PC-3 (cell line): ENCODE measurements around the gene ZNF697. TPM values are rescaled to one million over a fixed set of nuclear protein-coding genes. Genes with fewer than 3 reads are reported as not detected.
A peak's percentile ranks its signal among the peaks of the same experiment; 100 is the strongest.

ENCODE experiments used
- ATAC-seq: fragments of 200-7000 bp; cut with Tn5 transposase; 2 replicates; pipeline ENCODE4 v1.9.1; 2020; ENCODE audit warnings: mild to moderate bottlenecking, moderate library complexity
- BruUV-seq: library from RNA; stranded (reverse); fragments of 400-500 nt; replicated peaks from 2 replicates; lab custom pipeline; 2021; lab: Mats Ljungman, UMichigan
- CTCF ChIA-PET: fragments of 300-600 bp; sonication (Branson Sonifier 250); formaldehyde crosslinking; loops from one replicate; lab custom pipeline; 2022; ENCODE audit warnings: antibody characterized with exemption; lab: Charles Lee
- POLR2A ChIA-PET: fragments of 300-600 bp; sonication (Branson Sonifier 250); formaldehyde crosslinking; loops from one replicate; lab custom pipeline; 2022; ENCODE audit warnings: antibody characterized with exemption; ENCODE audit not compliant: unreplicated experiment; lab: Charles Lee
- DNase-seq: peaks from one replicate; pipeline ENCODE4 v3.0.0-alpha.2; 2015
- H2AFZ ChIP-seq: fragments of 300-600 bp; sonication (generic); 2 replicates; pipeline ENCODE4 v1.6.0; 2016; ENCODE audit warnings: antibody characterized with exemption, low read length
- H3F3A ChIP-seq: fragments of 300-600 bp; sonication (generic); one replicate; pipeline ENCODE4 v1.6.0; 2017; ENCODE audit warnings: antibody characterized with exemption, low read length, control low read depth, mild to moderate bottlenecking; ENCODE audit not compliant: unreplicated experiment
- H3K27ac ChIP-seq: fragments of 300-600 bp; sonication (generic); 2 replicates; pipeline ENCODE4 v1.5.1; 2016; ENCODE audit warnings: mild to moderate bottlenecking, low read length
- H3K27me3 ChIP-seq: fragments of 300-600 bp; sonication (generic); 2 replicates; pipeline ENCODE4 v1.6.1; 2016; ENCODE audit warnings: low read length, mixed read lengths
- H3K36me3 ChIP-seq: fragments of 300-600 bp; sonication (generic); 2 replicates; pipeline ENCODE4 v1.6.1; 2016; ENCODE audit warnings: low read depth, mixed run types, low read length, mixed read lengths
- H3K4me1 ChIP-seq: fragments of 300-600 bp; sonication (generic); 2 replicates; pipeline ENCODE4 v1.5.1; 2016; ENCODE audit warnings: low read length; ENCODE audit not compliant: insufficient read depth
- H3K4me2 ChIP-seq: fragments of 300-600 bp; sonication (generic); 2 replicates; pipeline ENCODE4 v1.6.0; 2016; ENCODE audit warnings: low read length
- H3K4me3 ChIP-seq: fragments of 300-600 bp; sonication (generic); 2 replicates; pipeline ENCODE4 v1.5.1; 2016; ENCODE audit warnings: mild to moderate bottlenecking, low read length, mixed read lengths
- H3K79me2 ChIP-seq: fragments of 300-600 bp; sonication (generic); 2 replicates; pipeline ENCODE4 v1.6.1; 2017; ENCODE audit warnings: low read length, mixed read lengths
- H3K9ac ChIP-seq: fragments of 300-600 bp; sonication (generic); 2 replicates; pipeline ENCODE4 v1.6.0; 2016; ENCODE audit warnings: mild to moderate bottlenecking, low read length
- H3K9me2 ChIP-seq: fragments of 300-600 bp; sonication (generic); replicated peaks from 2 replicates; pipeline ENCODE4 v1.6.1; 2016; ENCODE audit warnings: mixed run types, low read length, mixed read lengths
- H3K9me3 ChIP-seq: fragments of 300-600 bp; sonication (generic); 2 replicates; pipeline ENCODE4 v1.6.1; 2016; ENCODE audit warnings: low read length, mixed read lengths
- H4K20me1 ChIP-seq: fragments of 300-600 bp; sonication (generic); 2 replicates; pipeline ENCODE4 v1.6.1; 2016; ENCODE audit warnings: low read length, mixed read lengths
- EZH2 ChIP-seq: fragments of 300-600 bp; sonication (generic); IDR thresholded peaks from one replicate; pipeline ENCODE4 v1.6.1; 2017; ENCODE audit warnings: antibody characterized with exemption, mild to moderate bottlenecking, low read length; ENCODE audit not compliant: unreplicated experiment
- EZH2phosphoT487 ChIP-seq: fragments of 300-600 bp; sonication (generic); IDR thresholded peaks from 2 replicates; pipeline ENCODE4 v1.6.1; 2018; ENCODE audit warnings: mild to moderate bottlenecking, antibody characterized with exemption, low read length, borderline replicate concordance
- intact Hi-C: fragments of 100-400 bp; cut with micrococcal nuclease; formaldehyde crosslinking; loops from 2 replicates; pipeline ENCODE4 v1.9.0; 2023
- total RNA-seq: library from RNA; depleted of rRNA; stranded (reverse); fragments of >200 nt; gene quantifications from 2 replicates; pipeline ENCODE4 v1.2.3, GENCODE V29; 2014
- TF ChIP-seq, protein P1 (sequence below): fragments of 300-600 bp; sonication (generic); conservative IDR thresholded peaks from 2 replicates; pipeline ENCODE4 v1.5.1; 2017; ENCODE audit warnings: antibody characterized with exemption, low read depth, mild to moderate bottlenecking, low read length

The ZNF697 gene
- total RNA-seq, 1 experiment from 2014 or later = 5.3 TPM

DNA sequence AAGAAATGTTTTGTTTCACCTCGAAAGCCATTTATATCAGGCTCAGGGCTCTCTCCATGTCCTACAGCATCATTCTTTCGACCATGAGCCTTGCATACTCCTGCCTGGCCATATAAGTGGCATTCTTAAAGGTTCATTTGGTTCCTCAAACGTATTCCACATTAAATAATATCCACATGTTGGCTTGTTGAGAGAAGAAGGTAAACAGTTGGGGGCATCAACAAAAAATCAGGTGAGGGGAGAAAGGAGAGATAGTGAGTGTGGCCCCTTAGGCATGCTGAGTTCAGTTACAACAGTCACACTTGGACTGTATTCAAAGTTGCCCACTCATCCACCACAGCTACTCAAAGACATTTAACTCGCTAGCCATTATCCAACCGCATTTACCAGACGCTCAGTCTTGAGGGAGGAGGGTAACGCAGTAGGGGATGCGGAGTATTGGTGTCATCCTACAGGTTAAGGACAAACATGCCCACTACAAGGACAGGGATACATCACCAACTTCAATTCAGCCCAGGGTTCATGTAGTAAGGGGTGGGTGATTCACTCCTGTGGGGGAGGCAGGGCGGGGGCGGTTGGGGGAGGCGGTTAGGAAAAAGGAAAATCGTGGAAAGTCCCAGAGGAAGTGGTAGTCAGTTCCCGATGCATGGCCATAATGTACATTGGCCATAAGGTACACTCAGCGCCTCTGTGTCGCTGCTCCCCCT lies 1.4 kb downstream of the ZNF697 start:
- DNase-seq = peak; percentile 58
- no TSS peak for BruUV-seq
- Histone ChIP-seq H3K9me3 (no peaks in the 10 kb centered on the region), H3K4me3 (peak overlapping the region; percentile 92), H3K4me1 (peaks cover 20% of the 10 kb centered on the region), H3K27me3 (no peaks in the 10 kb centered on the region), H3K9me2 (no peaks in the 10 kb centered on the region), H3K9ac (peak overlapping the region; percentile 83), H3K79me2 (peaks cover 60% of the 10 kb centered on the region), H3F3A (peaks cover 3% of the 10 kb centered on the region), H4K20me1 (no peaks in the 10 kb centered on the region), H3K27ac (peak overlapping the region; percentile 61), H2AFZ (peak overlapping the region; percentile 91), H3K36me3 (no peaks in the 10 kb centered on the region), H3K4me2 (peak overlapping the region; percentile 98)
- intact Hi-C loops = no loop called here
- ATAC-seq = peak; percentile 7
- ChIA-PET POLR2A (no interaction called here), CTCF (no interaction called here)
- TF ChIP-seq EZH2 (no peak), EZH2phosphoT487 (no peak)
- TF ChIP-seq, protein P1, sequence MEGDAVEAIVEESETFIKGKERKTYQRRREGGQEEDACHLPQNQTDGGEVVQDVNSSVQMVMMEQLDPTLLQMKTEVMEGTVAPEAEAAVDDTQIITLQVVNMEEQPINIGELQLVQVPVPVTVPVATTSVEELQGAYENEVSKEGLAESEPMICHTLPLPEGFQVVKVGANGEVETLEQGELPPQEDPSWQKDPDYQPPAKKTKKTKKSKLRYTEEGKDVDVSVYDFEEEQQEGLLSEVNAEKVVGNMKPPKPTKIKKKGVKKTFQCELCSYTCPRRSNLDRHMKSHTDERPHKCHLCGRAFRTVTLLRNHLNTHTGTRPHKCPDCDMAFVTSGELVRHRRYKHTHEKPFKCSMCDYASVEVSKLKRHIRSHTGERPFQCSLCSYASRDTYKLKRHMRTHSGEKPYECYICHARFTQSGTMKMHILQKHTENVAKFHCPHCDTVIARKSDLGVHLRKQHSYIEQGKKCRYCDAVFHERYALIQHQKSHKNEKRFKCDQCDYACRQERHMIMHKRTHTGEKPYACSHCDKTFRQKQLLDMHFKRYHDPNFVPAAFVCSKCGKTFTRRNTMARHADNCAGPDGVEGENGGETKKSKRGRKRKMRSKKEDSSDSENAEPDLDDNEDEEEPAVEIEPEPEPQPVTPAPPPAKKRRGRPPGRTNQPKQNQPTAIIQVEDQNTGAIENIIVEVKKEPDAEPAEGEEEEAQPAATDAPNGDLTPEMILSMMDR = no peak

GRCh38 chr1:119639109-119639508 lies 9.0 kb downstream of the ZNF697 start:
- intact Hi-C loops = no loop called here
- no peak overlapping the region for H3K4me2 ChIP-seq
- ATAC-seq (no peak), DNase-seq (no peak)
- no peak overlapping the region for H3K27ac ChIP-seq
- H4K20me1 ChIP-seq = no peaks in the 10 kb centered on the region
- H3K4me1 ChIP-seq = no peaks in the 10 kb centered on the region
- peaks cover 68% of the 10 kb centered on the region for H3K79me2 ChIP-seq
- H2AFZ ChIP-seq = no peak overlapping the region
- H3K9me2 ChIP-seq = no peaks in the 10 kb centered on the region
- H3K36me3 ChIP-seq = no peaks in the 10 kb centered on the region
- no peaks in the 10 kb centered on the region for H3F3A ChIP-seq
- ChIA-PET CTCF (no interaction called here), POLR2A (no interaction called here)
- H3K4me3 ChIP-seq = no peak overlapping the region
- TF ChIP-seq, protein P1 = no peak
- TF ChIP-seq EZH2 (no peak), EZH2phosphoT487 (no peak)
- BruUV-seq = no TSS peak
- no peaks in the 10 kb centered on the region for H3K27me3 ChIP-seq
- no peak overlapping the region for H3K9ac ChIP-seq
- no peaks in the 10 kb centered on the region for H3K9me3 ChIP-seq

DNA sequence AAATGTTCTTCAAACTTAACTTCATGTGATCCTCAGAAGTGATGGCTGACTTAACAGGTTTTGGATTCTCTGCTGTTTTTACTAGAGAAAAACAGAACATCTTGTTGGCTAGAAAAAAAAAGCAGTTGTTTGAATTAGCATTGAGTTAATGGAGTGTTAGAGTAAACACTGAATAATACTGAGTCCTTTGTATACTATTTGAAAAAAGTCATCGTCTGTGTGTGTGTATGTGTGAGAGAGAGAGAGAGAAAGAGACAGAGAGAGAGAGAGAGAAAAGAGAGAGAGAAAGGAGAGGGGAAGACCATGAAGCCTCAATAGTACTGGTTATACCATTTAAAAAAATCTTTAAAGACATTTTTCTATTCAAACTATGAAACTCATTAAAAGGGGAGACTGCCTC lies 10.4 kb downstream of the ZNF697 start:
- H3K4me1 ChIP-seq = no peaks in the 10 kb centered on the region
- H3K27me3 ChIP-seq = no peaks in the 10 kb centered on the region
- H3K9me2 ChIP-seq = no peaks in the 10 kb centered on the region
- H3K9me3 ChIP-seq = no peaks in the 10 kb centered on the region
- H4K20me1 ChIP-seq = no peaks in the 10 kb centered on the region
- ChIA-PET CTCF (no interaction called here), POLR2A (no interaction called here)
- no peaks in the 10 kb centered on the region for H3K36me3 ChIP-seq
- H3K4me3 ChIP-seq = no peak overlapping the region
- intact Hi-C loops = no loop called here
- no peak for DNase-seq
- no peak overlapping the region for H2AFZ ChIP-seq
- no peak overlapping the region for H3K27ac ChIP-seq
- peak; percentile 46 for ATAC-seq
- no TSS peak for BruUV-seq
- no peak for TF ChIP-seq EZH2phosphoT487
- no peak for TF ChIP-seq EZH2
- TF ChIP-seq, protein P1 = no peak
- H3K9ac ChIP-seq = no peak overlapping the region
- H3K4me2 ChIP-seq = no peak overlapping the region
- H3F3A ChIP-seq = no peaks in the 10 kb centered on the region
- H3K79me2 ChIP-seq = peaks cover 56% of the 10 kb centered on the region
